KMS-11 (cell line): Measurements from ENCODE around the gene PLTP.

Experiments
- H2AFZ ChIP-seq: fragments of 200-600 bp; sonication (generic); 2 replicates; pipeline ENCODE4 v1.6.1; 2016; ENCODE audit warnings: antibody characterized with exemption, mixed run types, low read depth
- H3K27ac ChIP-seq: fragments of 200-600 bp; sonication (generic); 2 replicates; pipeline ENCODE4 v1.6.1; 2016; ENCODE audit warnings: mild to moderate bottlenecking, mixed run types
- H3K27me3 ChIP-seq: fragments of 200-600 bp; sonication (generic); 2 replicates; pipeline ENCODE4 v1.6.1; 2017; ENCODE audit warnings: mild to moderate bottlenecking, low read depth, mixed run types, moderate library complexity; ENCODE audit not compliant: insufficient read depth
- H3K36me3 ChIP-seq: fragments of 200-600 bp; sonication (generic); 2 replicates; pipeline ENCODE4 v1.6.1; 2017; ENCODE audit warnings: mild to moderate bottlenecking, mixed run types; ENCODE audit not compliant: insufficient read depth
- H3K4me1 ChIP-seq: fragments of 200-600 bp; sonication (generic); 2 replicates; pipeline ENCODE4 v1.6.1; 2016; ENCODE audit warnings: mild to moderate bottlenecking, low read depth, mixed run types; ENCODE audit not compliant: poor library complexity, severe bottlenecking
- H3K4me2 ChIP-seq: fragments of 200-600 bp; sonication (generic); 2 replicates; pipeline ENCODE4 v1.7.0; 2016; ENCODE audit warnings: mild to moderate bottlenecking, mixed run types
- H3K4me3 ChIP-seq: fragments of 200-600 bp; sonication (generic); IDR thresholded peaks from 2 replicates; pipeline ENCODE4 v1.6.1; 2017; ENCODE audit warnings: low read depth, low read length, mixed read lengths; ENCODE audit not compliant: insufficient read depth
- H3K79me2 ChIP-seq: fragments of 200-600 bp; sonication (generic); 2 replicates; pipeline ENCODE4 v1.6.1; 2016; ENCODE audit warnings: low read depth, mixed run types; ENCODE audit not compliant: insufficient read depth
- H3K9ac ChIP-seq: fragments of 200-600 bp; sonication (generic); 2 replicates; pipeline ENCODE4 v1.6.1; 2016; ENCODE audit warnings: mild to moderate bottlenecking, mixed run types
- H4K20me1 ChIP-seq: fragments of 200-600 bp; sonication (generic); 2 replicates; pipeline ENCODE4 v1.6.1; 2016; ENCODE audit warnings: mild to moderate bottlenecking, mixed run types; ENCODE audit not compliant: insufficient read depth
- CTCF ChIP-seq: fragments of 200-600 bp; sonication (generic); conservative IDR thresholded peaks from 2 replicates; pipeline ENCODE4 v1.6.1; 2017; ENCODE audit warnings: low read depth, mild to moderate bottlenecking, antibody characterized with exemption, low read length, moderate library complexity, mixed read lengths

Gene PLTP

GRCh38 chr20:45867136-45867818, 44.7 kb downstream of the PLTP start:
- no peak overlapping the region for H3K4me2 ChIP-seq
- no peak overlapping the region for H3K9ac ChIP-seq
- no peak for TF ChIP-seq CTCF
- no peaks in the 10 kb centered on the region for H3K36me3 ChIP-seq
- no peaks in the 10 kb centered on the region for H3K79me2 ChIP-seq
- no peak overlapping the region for H3K27ac ChIP-seq
- H2AFZ ChIP-seq, result no peak overlapping the region
- H4K20me1 ChIP-seq, result no peaks in the 10 kb centered on the region
- no peaks in the 10 kb centered on the region for H3K4me1 ChIP-seq
- H3K4me3 ChIP-seq, result no peak overlapping the region
- H3K27me3 ChIP-seq, result no peaks in the 10 kb centered on the region

DNA sequence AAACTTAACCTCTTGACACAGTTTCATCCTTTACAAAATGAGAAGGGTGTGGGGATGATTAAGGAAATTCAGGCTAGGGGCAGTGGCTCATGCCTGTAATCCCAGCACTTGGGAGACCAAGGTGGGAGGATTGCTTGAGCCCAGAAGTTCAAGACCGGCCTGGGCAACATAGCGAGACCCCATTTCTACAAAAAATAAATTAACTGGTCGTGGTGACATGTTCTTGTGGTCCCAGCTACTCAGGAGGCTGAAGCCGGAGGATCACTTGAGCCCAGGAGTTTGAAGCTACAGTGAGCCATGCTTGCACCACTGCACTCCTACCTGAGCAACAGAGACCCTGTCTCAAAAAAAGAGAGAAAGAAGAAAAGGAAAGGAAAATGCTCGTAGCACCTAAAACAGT, 45.5 kb downstream of the PLTP start:
- Histone ChIP-seq H3K4me3 (no peak overlapping the region), H3K9ac (no peak overlapping the region), H3K4me2 (no peak overlapping the region), H2AFZ (no peak overlapping the region), H3K36me3 (no peaks in the 10 kb centered on the region), H3K27me3 (no peaks in the 10 kb centered on the region), H3K27ac (no peak overlapping the region), H3K4me1 (no peaks in the 10 kb centered on the region), H4K20me1 (no peaks in the 10 kb centered on the region), H3K79me2 (no peaks in the 10 kb centered on the region)
- no peak for TF ChIP-seq CTCF

DNA sequence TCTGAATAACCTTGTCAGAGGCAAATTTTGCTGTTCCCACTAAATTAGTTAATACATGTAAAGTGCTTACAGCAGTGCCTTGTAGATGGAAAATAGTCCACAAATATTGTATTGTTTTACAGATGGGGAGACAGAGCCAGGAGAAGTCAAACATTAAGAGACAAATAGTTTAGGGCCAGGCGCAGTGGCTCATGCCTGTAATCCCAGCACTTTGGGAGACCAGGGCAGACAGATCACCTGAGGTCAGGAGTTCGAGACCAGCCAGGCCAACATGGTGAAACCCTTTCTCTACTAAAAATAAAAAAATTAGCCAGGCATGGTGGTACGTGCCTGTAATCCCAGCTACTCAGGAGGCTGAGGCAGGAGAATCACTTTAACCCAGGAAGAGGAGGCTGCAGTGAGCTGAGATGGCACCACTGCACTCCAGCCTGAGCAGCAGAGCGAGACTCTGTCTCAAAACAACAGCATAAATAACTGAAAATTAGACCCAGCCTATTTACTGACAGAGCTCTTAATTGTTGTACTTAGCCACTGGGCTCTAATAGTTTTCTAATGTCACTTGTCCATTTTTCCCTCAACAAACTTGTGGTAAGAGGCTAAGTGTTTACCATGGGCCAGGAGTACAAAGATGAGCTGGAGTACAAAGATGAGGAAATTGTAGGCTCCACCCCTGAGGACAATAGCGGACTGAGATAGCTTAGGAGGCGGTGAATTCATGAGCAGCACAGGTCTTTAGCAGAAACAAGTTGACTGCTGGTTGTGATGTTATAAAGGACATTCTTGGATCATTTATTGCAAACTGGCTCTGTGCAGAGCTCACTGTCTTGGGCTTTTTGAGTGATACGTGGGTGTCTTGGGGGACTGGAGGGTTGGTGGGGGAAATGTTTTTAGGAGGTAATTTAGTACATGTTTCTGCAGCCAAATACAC, 48.1 kb downstream of the PLTP start:
- Histone ChIP-seq H3K4me2 (no peak overlapping the region), H2AFZ (no peak overlapping the region), H3K36me3 (no peaks in the 10 kb centered on the region), H3K4me1 (peaks cover 7% of the 10 kb centered on the region), H3K9ac (no peak overlapping the region), H3K27me3 (no peaks in the 10 kb centered on the region), H3K27ac (no peak overlapping the region), H4K20me1 (no peaks in the 10 kb centered on the region), H3K79me2 (no peaks in the 10 kb centered on the region), H3K4me3 (no peak overlapping the region)
- no peak for TF ChIP-seq CTCF

GRCh38 chr20:45861221-45862075, 50.5 kb downstream of the PLTP start:
- Histone ChIP-seq H3K27ac (no peak overlapping the region), H3K36me3 (no peaks in the 10 kb centered on the region), H3K4me2 (no peak overlapping the region), H3K79me2 (peaks cover 7% of the 10 kb centered on the region), H3K27me3 (no peaks in the 10 kb centered on the region), H3K4me3 (no peak overlapping the region), H3K9ac (no peak overlapping the region), H2AFZ (no peak overlapping the region), H4K20me1 (no peaks in the 10 kb centered on the region), H3K4me1 (peaks cover 19% of the 10 kb centered on the region)
- no peak for TF ChIP-seq CTCF
